ENCODE results near the gene KCNAB1.

Gene KCNAB1

GRCh38 chr3:156381253-156381652 lies 260.9 kb downstream of the KCNAB1 start:
- Histone ChIP-seq H4K20me1 (ENCODE audit: insufficient read depth, low read length) (no peaks in the 10 kb centered on the region), H2AFZ (ENCODE audit: low read length) (no peak overlapping the region; the same call in 1 of the 2 replicates), H3F3A (ENCODE audit: insufficient read depth, low read length) (no peaks in the 10 kb centered on the region), H3K9me3 (replicated peaks; ENCODE audit: insufficient read depth, low read length) (no peaks in the 10 kb centered on the region), H3K27me3 (replicated peaks; ENCODE audit: insufficient read depth, low read length) (no peaks in the 10 kb centered on the region), H3K9me2 (replicated peaks; ENCODE audit: insufficient read depth, low read length) (no peaks in the 10 kb centered on the region), H3K9ac (ENCODE audit: low read length) (no peak overlapping the region), H3K4me2 (ENCODE audit: low read depth, low read length) (no peak overlapping the region), H3K79me2 (ENCODE audit: low read length) (no peaks in the 10 kb centered on the region), H3K4me3 (ENCODE audit: low read length) (no peak overlapping the region), H3K27ac (ENCODE audit: low read length) (no peak overlapping the region), H3K4me1 (ENCODE audit: low read length) (no peaks in the 10 kb centered on the region), H3K36me3 (replicated peaks; ENCODE audit: insufficient read depth, low read length) (no peaks in the 10 kb centered on the region)
- no peak for DNase-seq
- no peak for TF ChIP-seq EZH2 (optimal IDR thresholded peaks at IDR 0.05; ENCODE audit: low read depth, low read length)
- TF ChIP-seq CTCF (IDR thresholded peaks at IDR 0.05; ENCODE audit: low read length): no peak
- TF ChIP-seq EZH2phosphoT487 (IDR thresholded peaks at IDR 0.05; ENCODE audit: low read length): no peak

- Histone ChIP-seq H3F3A (ENCODE audit: insufficient read depth, low read length) (no peaks in the 10 kb centered on the region), H3K36me3 (replicated peaks; ENCODE audit: insufficient read depth, low read length) (no peaks in the 10 kb centered on the region), H3K4me3 (ENCODE audit: low read length) (no peak overlapping the region), H3K9ac (ENCODE audit: low read length) (no peak overlapping the region), H3K4me2 (ENCODE audit: low read depth, low read length) (no peak overlapping the region), H4K20me1 (ENCODE audit: insufficient read depth, low read length) (no peaks in the 10 kb centered on the region), H3K27me3 (replicated peaks; ENCODE audit: insufficient read depth, low read length) (no peaks in the 10 kb centered on the region), H3K9me3 (replicated peaks; ENCODE audit: insufficient read depth, low read length) (no peaks in the 10 kb centered on the region), H3K4me1 (ENCODE audit: low read length) (no peaks in the 10 kb centered on the region), H3K79me2 (ENCODE audit: low read length) (no peaks in the 10 kb centered on the region), H3K27ac (ENCODE audit: low read length) (no peak overlapping the region), H3K9me2 (replicated peaks; ENCODE audit: insufficient read depth, low read length) (no peaks in the 10 kb centered on the region), H2AFZ (ENCODE audit: low read length) (no peak overlapping the region)
- TF ChIP-seq EZH2phosphoT487 (IDR thresholded peaks at IDR 0.05; ENCODE audit: low read length) (no peak), CTCF (IDR thresholded peaks at IDR 0.05; ENCODE audit: low read length) (peak; percentile 94), EZH2 (optimal IDR thresholded peaks at IDR 0.05; ENCODE audit: low read depth, low read length) (no peak)
- peak; percentile 73 for DNase-seq
Measured at GRCh38 chr3:156382458-156383346, 262.3 kb downstream of the KCNAB1 start.

- Histone ChIP-seq H3K4me2 (ENCODE audit: low read depth, low read length) (no peak overlapping the region), H3K9me3 (replicated peaks; ENCODE audit: insufficient read depth, low read length) (no peaks in the 10 kb centered on the region), H3K9me2 (replicated peaks; ENCODE audit: insufficient read depth, low read length) (no peaks in the 10 kb centered on the region), H3K9ac (ENCODE audit: low read length) (no peak overlapping the region), H3K79me2 (ENCODE audit: low read length) (no peaks in the 10 kb centered on the region), H4K20me1 (ENCODE audit: insufficient read depth, low read length) (no peaks in the 10 kb centered on the region), H3F3A (ENCODE audit: insufficient read depth, low read length) (no peaks in the 10 kb centered on the region; the same call in 1 of the 2 replicates), H3K27me3 (replicated peaks; ENCODE audit: insufficient read depth, low read length) (no peaks in the 10 kb centered on the region), H2AFZ (ENCODE audit: low read length) (no peak overlapping the region), H3K36me3 (replicated peaks; ENCODE audit: insufficient read depth, low read length) (no peaks in the 10 kb centered on the region), H3K4me1 (ENCODE audit: low read length) (peaks cover 6% of the 10 kb centered on the region; the same call in 1 of the 2 replicates), H3K27ac (ENCODE audit: low read length) (no peak overlapping the region), H3K4me3 (ENCODE audit: low read length) (no peak overlapping the region)
- DNase-seq: no peak
- TF ChIP-seq EZH2 (optimal IDR thresholded peaks at IDR 0.05; ENCODE audit: low read depth, low read length) (no peak), EZH2phosphoT487 (IDR thresholded peaks at IDR 0.05; ENCODE audit: low read length) (no peak), CTCF (IDR thresholded peaks at IDR 0.05; ENCODE audit: low read length) (no peak)
Measured at GRCh38 chr3:156383441-156384025, 263.2 kb downstream of the KCNAB1 start.
